Measurements from ENCODE around the gene GCNT4.

The GCNT4 gene

DNA sequence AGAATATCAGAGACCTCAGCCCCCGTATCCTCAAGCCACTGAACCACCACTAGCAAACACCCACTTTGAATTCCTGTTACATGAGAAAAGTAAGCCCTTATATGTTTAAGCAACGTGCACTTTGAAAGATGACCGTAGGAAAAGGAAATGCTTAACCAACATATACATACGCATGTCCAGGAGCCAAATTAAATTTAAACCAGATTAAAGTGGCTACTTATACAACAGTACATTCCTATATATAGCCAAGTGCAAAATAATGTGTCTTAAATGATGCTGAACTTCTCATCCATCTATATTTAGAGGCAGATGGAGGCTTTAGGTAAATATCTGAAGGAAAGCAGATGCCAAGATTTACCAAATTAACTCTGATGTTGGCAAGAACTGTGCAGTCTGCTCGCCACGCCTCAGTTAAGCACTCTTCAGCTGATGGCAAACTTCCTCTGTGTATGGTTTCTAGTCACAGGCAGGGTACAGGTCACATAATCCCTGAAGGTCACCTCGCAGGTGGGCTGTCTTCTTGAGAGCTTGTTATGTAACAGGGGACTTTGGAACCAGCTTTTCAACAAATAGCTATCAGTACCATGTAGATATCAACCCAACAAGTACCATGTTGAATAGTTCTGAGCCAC, 8.6 kb downstream of the GCNT4 start:
- no peak for DNase-seq (ENCODE audit: extremely low read depth, low read depth)
- TF ChIP-seq, protein P1, sequence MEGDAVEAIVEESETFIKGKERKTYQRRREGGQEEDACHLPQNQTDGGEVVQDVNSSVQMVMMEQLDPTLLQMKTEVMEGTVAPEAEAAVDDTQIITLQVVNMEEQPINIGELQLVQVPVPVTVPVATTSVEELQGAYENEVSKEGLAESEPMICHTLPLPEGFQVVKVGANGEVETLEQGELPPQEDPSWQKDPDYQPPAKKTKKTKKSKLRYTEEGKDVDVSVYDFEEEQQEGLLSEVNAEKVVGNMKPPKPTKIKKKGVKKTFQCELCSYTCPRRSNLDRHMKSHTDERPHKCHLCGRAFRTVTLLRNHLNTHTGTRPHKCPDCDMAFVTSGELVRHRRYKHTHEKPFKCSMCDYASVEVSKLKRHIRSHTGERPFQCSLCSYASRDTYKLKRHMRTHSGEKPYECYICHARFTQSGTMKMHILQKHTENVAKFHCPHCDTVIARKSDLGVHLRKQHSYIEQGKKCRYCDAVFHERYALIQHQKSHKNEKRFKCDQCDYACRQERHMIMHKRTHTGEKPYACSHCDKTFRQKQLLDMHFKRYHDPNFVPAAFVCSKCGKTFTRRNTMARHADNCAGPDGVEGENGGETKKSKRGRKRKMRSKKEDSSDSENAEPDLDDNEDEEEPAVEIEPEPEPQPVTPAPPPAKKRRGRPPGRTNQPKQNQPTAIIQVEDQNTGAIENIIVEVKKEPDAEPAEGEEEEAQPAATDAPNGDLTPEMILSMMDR (IDR thresholded peaks at IDR 0.05; ENCODE audit: low read depth, low read length): no peak

DNA sequence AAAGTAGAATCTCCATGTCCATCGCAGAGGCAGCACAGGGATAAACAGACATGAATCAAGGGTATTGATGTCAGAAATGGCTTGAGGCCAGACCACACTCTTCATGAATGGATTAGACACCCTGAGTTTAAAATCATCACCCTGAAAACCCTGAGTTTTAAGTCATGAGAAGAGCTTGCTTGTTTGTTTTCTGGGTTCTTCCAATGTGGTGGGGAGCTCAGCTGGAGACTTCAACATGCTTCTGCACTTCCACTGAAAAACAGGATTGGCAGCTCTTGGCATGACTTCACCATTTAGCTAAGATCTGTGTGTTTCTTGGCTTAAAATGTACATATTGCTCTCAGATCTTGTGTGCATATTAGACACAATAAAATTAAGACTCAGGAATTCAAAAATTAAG, 9.8 kb downstream of the GCNT4 start:
- TF ChIP-seq, protein P1 (IDR thresholded peaks at IDR 0.05; ENCODE audit: low read depth, low read length): no peak
- no peak for DNase-seq (ENCODE audit: extremely low read depth, low read depth)

DNA sequence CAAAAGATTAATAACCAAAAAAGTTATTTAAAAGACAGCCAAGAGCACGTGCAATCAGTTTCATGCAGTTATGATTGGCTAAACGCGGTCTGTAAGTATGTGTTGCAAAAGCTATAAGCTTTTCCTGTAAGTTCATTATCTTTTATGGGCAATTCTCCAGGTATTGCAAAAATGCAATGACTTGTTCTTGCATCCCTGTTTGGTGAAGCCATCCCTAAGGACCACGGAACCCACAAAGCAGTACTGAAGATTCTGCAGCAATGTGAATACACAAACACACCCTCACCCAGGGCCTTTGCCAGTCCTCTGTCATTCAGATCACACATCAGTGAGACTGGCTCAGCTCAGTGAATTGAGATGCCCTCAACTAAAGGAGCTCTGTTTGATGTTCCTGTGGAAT, 11.4 kb downstream of the GCNT4 start:
- DNase-seq (ENCODE audit: extremely low read depth, low read depth): no peak
- TF ChIP-seq, protein P1 (IDR thresholded peaks at IDR 0.05; ENCODE audit: low read depth, low read length): no peak

DNA sequence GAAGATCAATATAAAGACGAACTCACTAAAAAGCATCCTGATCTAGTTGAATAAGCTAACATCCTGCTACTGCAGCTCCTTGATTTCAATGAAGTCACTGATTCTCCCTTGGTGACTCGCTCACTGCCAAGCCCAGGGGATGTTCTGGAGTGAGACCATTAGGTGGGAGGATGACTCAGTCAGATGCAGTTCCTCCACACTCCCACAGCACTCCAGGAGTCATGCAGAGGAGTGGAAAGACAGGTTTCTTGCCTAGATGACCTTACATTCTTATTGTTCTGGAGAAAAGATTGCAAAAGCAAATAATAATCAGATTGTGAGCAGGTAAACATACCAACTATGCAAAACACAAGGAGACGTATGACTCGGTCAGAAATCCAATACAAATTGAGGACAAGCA, 15.3 kb downstream of the GCNT4 start:
- TF ChIP-seq, protein P1 (IDR thresholded peaks at IDR 0.05; ENCODE audit: low read depth, low read length): no peak
- DNase-seq (ENCODE audit: extremely low read depth, low read depth): no peak

DNA sequence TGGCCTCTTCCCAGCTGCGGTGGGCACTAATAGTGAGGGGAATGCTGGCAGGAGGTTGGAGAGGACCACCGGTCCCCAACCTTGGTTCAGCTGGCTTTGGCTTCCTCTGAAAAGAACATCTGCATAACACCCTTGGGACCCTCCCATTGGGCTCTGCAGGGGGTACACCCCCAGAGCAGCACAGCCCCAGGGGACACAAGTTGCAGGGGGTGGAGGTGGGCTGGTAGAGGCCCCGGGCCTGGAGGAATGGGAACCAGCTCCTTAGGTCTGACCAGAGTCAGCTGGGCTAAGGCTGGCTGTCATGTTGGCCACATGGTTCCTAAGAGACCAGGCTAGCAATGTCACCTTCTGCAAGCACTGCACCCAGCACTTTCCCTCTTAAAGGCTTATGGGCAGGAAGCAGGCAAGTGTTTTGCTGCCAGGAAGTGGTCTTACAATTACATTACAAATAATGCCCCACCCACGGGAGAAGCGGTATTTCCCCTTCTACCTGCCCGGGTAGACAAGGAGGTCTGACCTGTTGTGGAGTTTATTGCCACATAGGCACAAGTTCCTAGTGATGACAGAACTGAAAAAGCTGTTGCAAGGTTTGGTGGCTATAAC, 18.1 kb downstream of the GCNT4 start:
- TF ChIP-seq, protein P1 (IDR thresholded peaks at IDR 0.05; ENCODE audit: low read depth, low read length): no peak
- no peak for DNase-seq (ENCODE audit: extremely low read depth, low read depth)

DNA sequence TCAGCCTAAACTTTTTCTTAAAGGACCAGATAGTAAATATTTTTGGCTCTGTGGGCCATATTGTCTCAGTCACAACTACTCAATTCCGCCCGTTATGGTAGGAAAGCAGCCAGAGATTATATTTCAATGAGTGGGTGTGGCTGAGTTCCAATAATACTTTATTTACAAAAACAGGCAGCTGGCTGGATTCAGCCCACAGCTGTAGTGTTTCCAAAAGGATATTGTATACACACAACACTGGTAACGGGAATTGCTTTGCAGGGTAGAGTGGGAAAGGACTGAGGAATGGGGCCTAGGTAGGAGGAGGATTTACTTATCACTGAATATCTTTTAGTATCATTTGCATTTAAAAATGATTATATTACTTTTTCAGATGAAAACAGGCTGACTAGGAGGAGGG, 21.0 kb downstream of the GCNT4 start:
- DNase-seq (ENCODE audit: extremely low read depth, low read depth): no peak
- TF ChIP-seq, protein P1 (IDR thresholded peaks at IDR 0.05; ENCODE audit: low read depth, low read length): no peak

DNA sequence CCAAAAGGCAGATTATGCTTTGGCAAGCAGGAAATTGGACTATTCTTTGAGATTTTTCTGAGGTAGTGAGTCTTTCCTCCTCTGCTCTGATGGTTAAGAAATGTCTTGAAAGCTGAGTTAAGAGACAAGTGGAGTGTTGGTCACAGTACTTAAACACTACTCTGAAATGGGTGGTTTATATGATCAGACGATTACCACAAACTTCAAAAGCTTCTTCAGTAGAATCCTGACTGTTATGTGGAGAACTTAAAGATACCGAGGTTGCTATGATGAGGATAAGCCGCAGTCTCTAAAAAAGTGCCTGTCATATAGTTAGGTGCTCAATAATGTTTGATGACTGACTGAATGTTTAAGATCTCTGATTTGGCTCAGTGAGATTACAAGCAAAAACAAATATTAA, 24.3 kb downstream of the GCNT4 start:
- TF ChIP-seq, protein P1 (IDR thresholded peaks at IDR 0.05; ENCODE audit: low read depth, low read length): no peak
- DNase-seq (ENCODE audit: extremely low read depth, low read depth): no peak

Measured in AG09319 (cell line).